GM06990 (cell line): ENCODE data around the gene PALM3.

Experiments used
- DNase-seq: peaks from one replicate; pipeline ENCODE4 v3.0.0-alpha.2; 2011; ENCODE audit not compliant: insufficient read length; ENCODE audit errors: extremely low read depth
- H3K27me3 ChIP-seq: replicated peaks from 2 replicates; pipeline ENCODE4 v1.6.0; 2011; ENCODE audit warnings: low read length; ENCODE audit not compliant: control insufficient read depth, insufficient read depth
- H3K36me3 ChIP-seq: 2 replicates; pipeline ENCODE4 v1.5.1; 2011; ENCODE audit warnings: low read length; ENCODE audit not compliant: control insufficient read depth, insufficient read depth
- H3K4me3 ChIP-seq: replicated peaks from 2 replicates; pipeline ENCODE4 v1.5.1; 2011; ENCODE audit warnings: low read depth, mild to moderate bottlenecking, control low read depth, low read length
- CTCF ChIP-seq: IDR thresholded peaks from 2 replicates; pipeline ENCODE4 v1.5.1; 2011; ENCODE audit warnings: low read length, control low read depth, mild to moderate bottlenecking, inconsistent platforms; ENCODE audit not compliant: insufficient read depth, poor library complexity, severe bottlenecking

PALM3 gene

GRCh38 chr19:14058182-14059092 is 3.4 kb downstream of the PALM3 start:
- no peak for TF ChIP-seq CTCF
- no peak for DNase-seq
- Histone ChIP-seq H3K4me3 (no peak overlapping the region), H3K36me3 (no peaks in the 10 kb centered on the region), H3K27me3 (peaks cover 6% of the 10 kb centered on the region)

- peaks cover 6% of the 10 kb centered on the region for H3K27me3 ChIP-seq
- H3K4me3 ChIP-seq, result no peak overlapping the region
- TF ChIP-seq CTCF, result no peak
- H3K36me3 ChIP-seq, result peaks cover 7% of the 10 kb centered on the region
- DNase-seq, result no peak
Observed at GRCh38 chr19:14056741-14057356, 5.0 kb downstream of the PALM3 start.

GRCh38 chr19:14056069-14056666 is 5.7 kb downstream of the PALM3 start:
- H3K36me3 ChIP-seq, result peaks cover 7% of the 10 kb centered on the region
- H3K27me3 ChIP-seq, result peaks cover 6% of the 10 kb centered on the region
- no peak overlapping the region for H3K4me3 ChIP-seq
- no peak for TF ChIP-seq CTCF
- DNase-seq, result no peak

- Histone ChIP-seq H3K36me3 (peaks cover 11% of the 10 kb centered on the region), H3K4me3 (no peak overlapping the region), H3K27me3 (peaks cover 5% of the 10 kb centered on the region)
- no peak for TF ChIP-seq CTCF
- DNase-seq, result no peak
Observed at GRCh38 chr19:14055396-14055795, 6.5 kb downstream of the PALM3 start.

- peaks cover 11% of the 10 kb centered on the region for H3K36me3 ChIP-seq
- peaks cover 4% of the 10 kb centered on the region for H3K27me3 ChIP-seq
- H3K4me3 ChIP-seq, result no peak overlapping the region
- TF ChIP-seq CTCF, result no peak
- no peak for DNase-seq
Observed at GRCh38 chr19:14054721-14055120, 7.2 kb downstream of the PALM3 start.
